BE2C (cell line): Measurements from ENCODE around the gene PDGFRB.

Experiments used
- DNase-seq: peaks from one replicate; pipeline ENCODE4 v3.0.0-alpha.2; 2020
- H3K27me3 ChIP-seq: fragments of 250-450 bp; sonication (Bioruptor Pico); 2 replicates; pipeline ENCODE4 v1.5.1; 2020; ENCODE audit warnings: mild to moderate bottlenecking
- H3K36me3 ChIP-seq: fragments of 250-450 bp; sonication (Bioruptor Pico); 2 replicates; pipeline ENCODE4 v1.5.1; 2020; ENCODE audit warnings: mild to moderate bottlenecking
- H3K4me1 ChIP-seq: fragments of 250-450 bp; sonication (Bioruptor Pico); 2 replicates; pipeline ENCODE4 v1.5.1; 2020
- H3K4me3 ChIP-seq: 2 replicates; pipeline ENCODE4 v1.5.1; 2011; ENCODE audit warnings: low read depth, low read length
- H3K9me3 ChIP-seq: fragments of 250-450 bp; sonication (Bioruptor Pico); 2 replicates; pipeline ENCODE4 v1.5.1; 2020
- CTCF ChIP-seq: IDR thresholded peaks from 2 replicates; pipeline ENCODE4 v1.5.1; 2012; ENCODE audit warnings: mild to moderate bottlenecking, low read depth, low read length

Gene PDGFRB

GRCh38 chr5:150196514-150196913, 40.9 kb upstream of the PDGFRB start:
- Histone ChIP-seq H3K36me3 (no peaks in the 10 kb centered on the region), H3K27me3 (no peaks in the 10 kb centered on the region), H3K9me3 (no peaks in the 10 kb centered on the region), H3K4me1 (no peaks in the 10 kb centered on the region), H3K4me3 (no peak overlapping the region)
- DNase-seq = no peak
- TF ChIP-seq CTCF = no peak

DNA sequence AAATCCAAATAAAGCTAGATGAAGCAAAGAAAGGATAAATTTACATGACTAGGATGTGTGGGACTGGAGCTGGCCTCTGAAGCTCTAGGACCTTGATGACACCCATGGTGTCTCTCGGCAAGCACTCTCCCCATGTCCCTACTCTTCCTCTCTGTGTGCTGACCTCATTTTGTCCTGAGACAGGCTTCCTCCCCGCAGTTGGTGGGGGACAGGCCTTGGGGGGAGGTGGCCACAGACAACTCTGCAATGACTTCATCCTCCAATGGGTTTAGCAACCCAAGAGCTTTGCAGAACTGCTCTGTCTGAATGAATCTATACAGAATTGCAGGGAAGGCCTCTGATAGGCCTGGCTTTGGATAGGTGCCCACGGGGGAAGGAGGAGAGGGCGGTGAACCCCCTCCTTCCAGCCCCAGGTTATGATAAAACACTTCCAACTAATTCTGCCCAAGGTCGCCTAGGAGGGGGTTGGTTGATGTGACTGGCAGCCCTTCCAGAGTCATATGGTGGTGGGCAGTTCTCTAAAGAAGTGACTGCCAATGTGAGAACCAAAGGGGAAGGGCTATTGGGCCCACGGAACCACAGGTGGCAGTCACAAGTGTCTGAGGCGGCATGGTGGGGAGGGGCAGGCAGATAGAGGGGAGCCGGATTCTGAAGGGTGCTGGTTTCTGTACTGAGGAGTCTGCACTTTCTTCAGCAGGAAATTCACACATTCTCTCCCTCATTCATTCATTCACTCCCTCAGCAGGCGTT, 40.3 kb upstream of the PDGFRB start:
- no peak for DNase-seq
- no peak overlapping the region for H3K4me3 ChIP-seq
- no peak for TF ChIP-seq CTCF
- H3K36me3 ChIP-seq = no peaks in the 10 kb centered on the region
- H3K4me1 ChIP-seq = no peaks in the 10 kb centered on the region
- H3K9me3 ChIP-seq = no peaks in the 10 kb centered on the region
- H3K27me3 ChIP-seq = no peaks in the 10 kb centered on the region

DNA sequence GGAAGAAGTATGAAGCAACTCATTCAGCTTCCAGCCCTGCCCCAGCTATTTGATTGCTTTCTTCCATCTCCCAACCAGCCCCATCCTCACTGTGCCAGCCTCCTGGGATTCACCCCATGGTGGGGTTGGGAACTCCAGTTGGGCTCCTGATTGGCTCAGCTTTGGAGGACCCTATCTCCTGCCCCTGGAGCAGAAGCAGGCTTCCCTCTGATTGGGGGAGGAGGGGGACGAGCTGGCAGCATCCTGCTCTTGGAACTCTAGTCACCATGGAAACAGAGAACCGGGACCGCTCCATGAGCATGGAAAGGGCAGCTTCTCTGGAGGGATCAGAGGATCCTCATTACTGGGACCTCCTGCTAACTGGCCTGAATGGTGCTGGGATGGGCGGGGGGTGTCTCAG, 36.8 kb upstream of the PDGFRB start:
- Histone ChIP-seq H3K27me3 (peaks cover 18% of the 10 kb centered on the region), H3K36me3 (no peaks in the 10 kb centered on the region), H3K9me3 (no peaks in the 10 kb centered on the region), H3K4me3 (no peak overlapping the region), H3K4me1 (no peaks in the 10 kb centered on the region)
- no peak for DNase-seq
- TF ChIP-seq CTCF = no peak

DNA sequence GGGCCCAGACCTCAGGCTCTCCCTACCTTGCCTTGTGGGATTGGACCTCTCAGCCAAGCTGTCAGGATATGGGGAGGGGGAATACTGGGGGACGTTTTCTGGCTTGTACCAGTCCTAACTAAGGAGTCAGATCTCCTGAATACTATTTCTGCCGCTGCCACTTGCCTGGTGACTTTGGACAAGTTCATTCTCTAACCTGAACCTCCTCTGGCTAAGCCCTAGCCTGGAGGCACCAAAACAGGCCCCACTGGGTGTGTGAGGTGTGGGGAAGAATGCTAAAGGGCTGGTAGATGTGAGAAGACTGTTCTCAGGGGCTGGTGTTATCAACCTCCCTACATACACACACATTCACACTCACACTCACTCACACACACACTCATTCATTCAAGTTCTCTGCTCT, 35.3 kb upstream of the PDGFRB start:
- TF ChIP-seq CTCF = no peak
- no peak for DNase-seq
- H3K4me3 ChIP-seq = no peak overlapping the region
- H3K4me1 ChIP-seq = no peaks in the 10 kb centered on the region
- peaks cover 18% of the 10 kb centered on the region for H3K27me3 ChIP-seq
- no peaks in the 10 kb centered on the region for H3K36me3 ChIP-seq
- H3K9me3 ChIP-seq = no peaks in the 10 kb centered on the region

GRCh38 chr5:150190503-150190979, 34.9 kb upstream of the PDGFRB start:
- Histone ChIP-seq H3K27me3 (peaks cover 18% of the 10 kb centered on the region), H3K9me3 (no peaks in the 10 kb centered on the region), H3K4me1 (no peaks in the 10 kb centered on the region), H3K36me3 (no peaks in the 10 kb centered on the region), H3K4me3 (no peak overlapping the region)
- no peak for DNase-seq
- no peak for TF ChIP-seq CTCF

GRCh38 chr5:150189728-150190502, 34.3 kb upstream of the PDGFRB start, which contains the start of gene SLC6A7:
Gene SLC6A7 (plus strand): TSS chr5:150190062. CDS start chr5:150190328, 266 bp downstream.
- no peak for TF ChIP-seq CTCF
- no peaks in the 10 kb centered on the region for H3K9me3 ChIP-seq
- no peaks in the 10 kb centered on the region for H3K4me1 ChIP-seq
- H3K36me3 ChIP-seq = no peaks in the 10 kb centered on the region
- H3K27me3 ChIP-seq = peaks cover 18% of the 10 kb centered on the region
- no peak within 1 kb of the TSS for H3K4me3 ChIP-seq
- peak; percentile 39 for DNase-seq
